Testis (tissue), 3 donors: ENCODE data around the gene AZU1. TPM values are rescaled to one million over a fixed set of nuclear protein-coding genes. Genes with fewer than 3 reads are reported as not detected.
"Not testable (repeated sequence)": the region's sequence is repeated elsewhere in the genome, so short reads cannot be mapped to it uniquely, and the experiment has no call there.

ENCODE experiments used
- DNase-seq: peaks from one replicate; pipeline ENCODE4 v3.0.0-alpha.2; 2019
- H3K27ac ChIP-seq, 2 donors: fragments of 200-600 bp; sonication (generic); one replicate each; pipeline ENCODE4 v1.5.1; 2019
- H3K27me3 ChIP-seq: fragments of 200-600 bp; sonication (generic); one replicate; pipeline ENCODE4 v1.5.1; 2019
- H3K36me3 ChIP-seq: fragments of 200-600 bp; sonication (generic); one replicate; pipeline ENCODE4 v1.5.1; 2017; ENCODE audit warnings: low read depth; ENCODE audit errors: missing control alignments
- H3K4me1 ChIP-seq: fragments of 200-600 bp; sonication (generic); one replicate; pipeline ENCODE4 v1.5.1; 2019
- H3K4me3 ChIP-seq, 2 donors: fragments of 200-600 bp; sonication (generic); one replicate each; pipeline ENCODE4 v1.5.1; 2017 to 2019
- H3K9me3 ChIP-seq: fragments of 200-600 bp; sonication (generic); one replicate; pipeline ENCODE4 v1.5.1; 2017
- CTCF ChIP-seq, 3 experiments: fragments of 450-650 bp in 2 of 3; fragments of 200-600 bp in 1 of 3; sonication (generic) in 1 of 3; IDR thresholded peaks; one replicate each; pipeline ENCODE4 v1.5.1; 2016 to 2019; ENCODE audit warnings: antibody characterized with exemption in 3 of 3, mild to moderate bottlenecking in 2 of 3, moderate library complexity in 1 of 3
- POLR2A ChIP-seq: fragments of 450-650 bp; IDR thresholded peaks from one replicate; pipeline ENCODE4 v1.6.1; 2017; ENCODE audit warnings: antibody characterized with exemption, mild to moderate bottlenecking, moderate library complexity
- WGBS, 2 donors: methylation state at CpG; one replicate each; pipeline ENCODE4 v1.1.5; 2018; 5-methylcytosine and 5-hydroxymethylcytosine counted together
- intact Hi-C: fragments of 100-400 bp; cut with DNase I; formaldehyde crosslinking; loops from one replicate; pipeline ENCODE4 v1.15.1; 2023; ENCODE audit warnings: low total_unique reads
- polyA plus RNA-seq: library from polyadenylated mRNA; stranded (reverse); fragments of 350-450 nt; fragmentation: Illumina TruSeq; extraction: RNeasy Lipid Tissue Mini Kit (QIAGEN cat#74804); gene quantifications from one replicate; pipeline ENCODE4 v1.2.3, GENCODE V29; 2014; ENCODE audit warnings: low read depth, low replicate concordance; ENCODE audit not compliant: insufficient read depth
- total RNA-seq, 2 donors: library from RNA; depleted of rRNA; stranded (reverse); fragments of >200 nt; gene quantifications; one replicate each; pipeline ENCODE4 v1.2.3, GENCODE V29; 2016

Gene AZU1
- total and polyA plus RNA-seq, 3 donors from 2014 or later, result 1.4 to 5.8 (median 5.4) TPM

- TF ChIP-seq POLR2A (no peak), CTCF (IDR thresholded peaks at IDR 0.05) (no peak)
- WGBS, 2 donors, result 89 to 94% methylated on average over 20 to 28 of the region's 28 CpGs
- H3K36me3 ChIP-seq, result no peaks in the 10 kb centered on the region
- intact Hi-C loops, result no loop called here
- H3K4me1 ChIP-seq, result peaks cover 3% of the 10 kb centered on the region
- no peak for DNase-seq
- H3K4me3 ChIP-seq, result no peak overlapping the region
- no peaks in the 10 kb centered on the region for H3K27me3 ChIP-seq
- H3K27ac ChIP-seq, result no peak overlapping the region
- H3K9me3 ChIP-seq, result no peaks in the 10 kb centered on the region
Observed at GRCh38 chr19:875265-875879, 47.7 kb downstream of the AZU1 start.

- Histone ChIP-seq H3K27ac (no peak overlapping the region), H3K9me3 (no peaks in the 10 kb centered on the region), H3K4me3 (no peak overlapping the region), H3K36me3 (no peaks in the 10 kb centered on the region), H3K4me1 (peaks cover 3% of the 10 kb centered on the region), H3K27me3 (no peaks in the 10 kb centered on the region)
- intact Hi-C loops, result no loop called here
- TF ChIP-seq POLR2A (no peak), CTCF (IDR thresholded peaks at IDR 0.05) (no peak)
- DNase-seq, result no peak
- WGBS, 2 donors, result 77 to 80% methylated on average over 17 to 18 of the region's 18 CpGs
Observed at GRCh38 chr19:876089-876488, 48.5 kb downstream of the AZU1 start.

GRCh38 chr19:876780-877314, 49.2 kb downstream of the AZU1 start:
- Histone ChIP-seq H3K4me3 (no peak overlapping the region), H3K9me3 (no peaks in the 10 kb centered on the region), H3K27ac (no peak overlapping the region), H3K27me3 (no peaks in the 10 kb centered on the region), H3K36me3 (no peaks in the 10 kb centered on the region), H3K4me1 (no peaks in the 10 kb centered on the region)
- TF ChIP-seq CTCF (IDR thresholded peaks at IDR 0.05) (no peak), POLR2A (no peak)
- intact Hi-C loops, result no loop called here
- 96 to 98% methylated on average over 9 to 25 of the region's 29 CpGs for WGBS, 2 donors
- no peak for DNase-seq

GRCh38 chr19:877992-878660, 50.5 kb downstream of the AZU1 start:
- H3K4me1 ChIP-seq, H3K27ac ChIP-seq, H3K27me3 ChIP-seq, H3K4me3 ChIP-seq, H3K36me3 ChIP-seq, intact Hi-C loops, H3K9me3 ChIP-seq, DNase-seq: not testable (repeated sequence)
- WGBS, 2 donors, result 84 to 89% methylated on average over 6 to 15 of the region's 23 CpGs

- H3K4me3 ChIP-seq, H3K27me3 ChIP-seq, intact Hi-C loops, H3K36me3 ChIP-seq, H3K9me3 ChIP-seq, DNase-seq, H3K4me1 ChIP-seq, H3K27ac ChIP-seq: not testable (repeated sequence)
- WGBS, 2 donors, result 84 to 87% methylated on average over 14 to 17 of the region's 24 CpGs
Observed at GRCh38 chr19:878751-879561, 51.3 kb downstream of the AZU1 start.
